Sigmoid colon (tissue), 4 donors: ENCODE data around the gene NKX1-2.

Source experiments
- CTCF ChIP-seq, 4 experiments: fragments of 450-650 bp in 3 of 4; fragments of 200-600 bp in 1 of 4; IDR thresholded peaks; one replicate each; pipeline ENCODE4 v1.5.1; 2016 to 2019; ENCODE audit warnings: antibody characterized with exemption in 4 of 4, mild to moderate bottlenecking in 3 of 4, moderate library complexity in 2 of 4
- EP300 ChIP-seq, 4 donors: sonication (generic); formaldehyde crosslinking; IDR thresholded peaks; one replicate each; pipeline ENCODE4 v1.6.1; 2017; ENCODE audit warnings: antibody characterized with exemption in 4 of 4

DNA sequence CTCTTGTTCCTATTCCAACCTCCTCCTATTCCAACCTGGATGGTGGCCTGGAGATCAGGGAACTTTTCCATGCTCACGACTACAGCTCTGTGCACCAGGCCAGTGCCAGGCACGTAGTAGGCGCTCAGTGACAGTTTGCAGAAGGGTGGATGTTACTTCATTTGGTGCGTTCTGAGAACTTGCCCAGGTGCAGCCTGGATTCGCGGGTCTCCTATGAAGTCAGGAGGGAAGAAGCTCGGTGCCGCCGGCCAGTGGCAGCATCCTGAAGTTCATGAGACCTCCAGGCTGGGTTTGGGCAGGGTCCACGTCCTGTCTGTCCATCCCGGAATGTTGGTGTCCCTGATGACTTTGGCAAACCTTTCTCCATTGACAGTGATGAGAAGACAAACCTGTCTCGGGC is 33.0 kb upstream of the NKX1-2 start:
- TF ChIP-seq CTCF (IDR thresholded peaks at IDR 0.05): no peak
- no peak for TF ChIP-seq EP300 (IDR thresholded peaks at IDR 0.05)
